GM13977 (cell line): ENCODE measurements around the gene STK33.
A peak's percentile ranks its signal among the peaks of the same experiment; 100 is the strongest.

Source experiments
- DNase-seq: peaks from one replicate; pipeline ENCODE4 v3.0.0; 2012; ENCODE audit warnings: low spot score
- CTCF ChIP-seq: IDR thresholded peaks from 2 replicates; pipeline ENCODE4 v1.5.1; 2012; ENCODE audit warnings: mild to moderate bottlenecking, control low read depth; ENCODE audit not compliant: insufficient read depth; ENCODE audit errors: extremely low read depth, missing control alignments
- in situ Hi-C: fragments of 300-500 bp; cut with MboI; formaldehyde crosslinking; loops from one replicate; pipeline ENCODE4 v1.12.0; 2022; ENCODE audit warnings: low sequenced_read_pairs, low pct_unique_long_range_greater_than_20kb, mixed read lengths, inconsistent platforms; ENCODE audit not compliant: unreplicated experiment

Gene STK33

GRCh38 chr11:8369592-8370205 lies 224.3 kb downstream of the STK33 start:
- in situ Hi-C loops, result no loop called here
- TF ChIP-seq CTCF, result no peak
- no peak for DNase-seq

- no peak for DNase-seq
- in situ Hi-C loops, result no loop called here
- TF ChIP-seq CTCF, result no peak
Measured at GRCh38 chr11:8368772-8369171, 225.3 kb downstream of the STK33 start.

GRCh38 chr11:8368194-8368593 lies 225.8 kb downstream of the STK33 start:
- in situ Hi-C loops, result no loop called here
- no peak for DNase-seq
- no peak for TF ChIP-seq CTCF

- in situ Hi-C loops, result no loop called here
- no peak for DNase-seq
- TF ChIP-seq CTCF, result no peak
Measured at GRCh38 chr11:8366316-8366715, 227.7 kb downstream of the STK33 start.

- no peak for DNase-seq
- TF ChIP-seq CTCF, result peak; percentile 29
- in situ Hi-C loops, result no loop called here
Measured at GRCh38 chr11:8365216-8365941, 228.6 kb downstream of the STK33 start.

GRCh38 chr11:8363921-8364320 lies 230.1 kb downstream of the STK33 start:
- in situ Hi-C loops, result no loop called here
- no peak for TF ChIP-seq CTCF
- DNase-seq, result no peak
